ENCODE results near the gene GPC6.

GRCh38 chr13:93227280-93227877 lies 772 bp downstream of the GPC6 start:
- TF ChIP-seq CTCF (IDR thresholded peaks at IDR 0.05; ENCODE audit: low read depth, low read length) = no peak
- TF ChIP-seq EZH2phosphoT487 (IDR thresholded peaks at IDR 0.05; ENCODE audit: low read depth) = no peak
